Retinal pigment epithelial cell (primary cell): ENCODE results near the gene ZNF655.
"Not testable (repeated sequence)": the region's sequence is repeated elsewhere in the genome, so short reads cannot be mapped to it uniquely, and the experiment has no call there.

Experiments used
- DNase-seq: peaks from one replicate; pipeline ENCODE4 v3.0.0-alpha.2; 2010; ENCODE audit warnings: low read depth
- H3K4me3 ChIP-seq: 2 replicates; pipeline ENCODE4 v1.5.1; 2011; ENCODE audit warnings: mild to moderate bottlenecking, low read length, control low read depth, moderate library complexity
- CTCF ChIP-seq: conservative IDR thresholded peaks from 2 replicates; pipeline ENCODE4 v1.5.1; 2011; ENCODE audit warnings: low read depth, low read length, control low read depth, inconsistent platforms

Gene ZNF655

GRCh38 chr7:99539213-99539811 is 19.1 kb upstream of the ZNF655 start:
- no peak for DNase-seq
- H3K4me3 ChIP-seq: no peak overlapping the region
- TF ChIP-seq CTCF: no peak

- DNase-seq: no peak
- H3K4me3 ChIP-seq: no peak overlapping the region
- no peak for TF ChIP-seq CTCF
Measured at GRCh38 chr7:99540542-99540941, 17.9 kb upstream of the ZNF655 start.

GRCh38 chr7:99541212-99541611 is 17.2 kb upstream of the ZNF655 start:
- no peak for TF ChIP-seq CTCF
- DNase-seq: no peak
- H3K4me3 ChIP-seq: no peak overlapping the region

- DNase-seq: no peak
- no peak for TF ChIP-seq CTCF
Measured at GRCh38 chr7:99543081-99543671, 15.3 kb upstream of the ZNF655 start.

GRCh38 chr7:99543916-99544315 is 14.5 kb upstream of the ZNF655 start:
- no peak for DNase-seq
- no peak overlapping the region for H3K4me3 ChIP-seq
- TF ChIP-seq CTCF: no peak

More at GRCh38 chr7:99543081-99543671, 15.3 kb upstream of the ZNF655 start:
- no peak overlapping the region for H3K4me3 ChIP-seq

GRCh38 chr7:99545308-99545707 is 13.1 kb upstream of the ZNF655 start:
- not testable (repeated sequence) for H3K4me3 ChIP-seq, DNase-seq

GRCh38 chr7:99549545-99549944 is 8.9 kb upstream of the ZNF655 start:
- not testable (repeated sequence) for DNase-seq, H3K4me3 ChIP-seq

- DNase-seq: no peak
- H3K4me3 ChIP-seq: peak overlapping the region; percentile 98
- no peak for TF ChIP-seq CTCF
Measured at GRCh38 chr7:99551334-99551733, 7.1 kb upstream of the ZNF655 start.
